Suppressor macrophage treated with lipopolysaccharide for 4 hours (primary cell): ENCODE data around the gene FAM53A.
"Not testable (repeated sequence)": the region's sequence is repeated elsewhere in the genome, so short reads cannot be mapped to it uniquely, and the experiment has no call there.

Source experiments
- DNase-seq: peaks from one replicate; pipeline ENCODE4 v3.0.0-alpha.2; 2020

FAM53A gene

GRCh38 chr4:1658146-1658545 is 26.0 kb downstream of the FAM53A start:
- no peak for DNase-seq

- DNase-seq, result no peak
Measured at GRCh38 chr4:1656986-1657385, 27.1 kb downstream of the FAM53A start.

GRCh38 chr4:1656132-1656531 is 28.0 kb downstream of the FAM53A start:
- DNase-seq, result no peak

- DNase-seq, result no peak
Measured at GRCh38 chr4:1655676-1656075, 28.4 kb downstream of the FAM53A start.

GRCh38 chr4:1655081-1655480 is 29.0 kb downstream of the FAM53A start:
- DNase-seq, result no peak

- no peak for DNase-seq
Measured at GRCh38 chr4:1654216-1654955, 29.7 kb downstream of the FAM53A start.

GRCh38 chr4:1653776-1654175 is 30.3 kb downstream of the FAM53A start:
- no peak for DNase-seq

GRCh38 chr4:1652088-1652487 is 32.0 kb downstream of the FAM53A start:
- DNase-seq, result no peak

- no peak for DNase-seq
Measured at GRCh38 chr4:1651609-1652008, 32.5 kb downstream of the FAM53A start.

- no peak for DNase-seq
Measured at GRCh38 chr4:1648962-1649361, 35.2 kb downstream of the FAM53A start.

GRCh38 chr4:1647432-1647831 is 36.7 kb downstream of the FAM53A start:
- DNase-seq, result no peak

- DNase-seq, result no peak
Measured at GRCh38 chr4:1646690-1647089, 37.4 kb downstream of the FAM53A start.

- DNase-seq, result no peak
Measured at GRCh38 chr4:1644891-1645657, 39.0 kb downstream of the FAM53A start.

- no peak for DNase-seq
Measured at GRCh38 chr4:1643971-1644735, 40.0 kb downstream of the FAM53A start.

GRCh38 chr4:1642196-1642951 is 41.7 kb downstream of the FAM53A start:
- no peak for DNase-seq

GRCh38 chr4:1641671-1642070 is 42.4 kb downstream of the FAM53A start:
- DNase-seq, result no peak

- DNase-seq, result not testable (repeated sequence)
Measured at GRCh38 chr4:1640716-1641503, 43.2 kb downstream of the FAM53A start.

- DNase-seq, result no peak
Measured at GRCh38 chr4:1640190-1640589, 43.9 kb downstream of the FAM53A start.

GRCh38 chr4:1639299-1639868 is 44.7 kb downstream of the FAM53A start:
- no peak for DNase-seq

- DNase-seq, result no peak
Measured at GRCh38 chr4:1638873-1639272, 45.2 kb downstream of the FAM53A start.

- no peak for DNase-seq
Measured at GRCh38 chr4:1638272-1638598, 45.9 kb downstream of the FAM53A start.
